IMR-90 (cell line): ENCODE results near the gene CASZ1. TPM values are rescaled to one million over a fixed set of nuclear protein-coding genes. Genes with fewer than 3 reads are reported as not detected.

Source experiments
- ATAC-seq: fragments of 200-7000 bp; cut with Tn5 transposase; 2 replicates; pipeline ENCODE4 v1.9.1; 2020; ENCODE audit warnings: low read depth, mild to moderate bottlenecking, moderate library complexity
- BruUV-seq: library from RNA; stranded (reverse); fragments of 400-500 nt; replicated peaks from 2 replicates; lab custom pipeline; 2021; lab: Mats Ljungman, UMichigan
- CTCF ChIA-PET: fragments of 300-600 bp; formaldehyde crosslinking; extraction: SDS; loops from one replicate; lab custom pipeline; 2021; ENCODE audit warnings: antibody characterized with exemption; lab: Yijun Ruan, JAX
- POLR2A ChIA-PET: fragments of 300-600 bp; sonication (Branson Sonifier 250); formaldehyde crosslinking; loops from one replicate; lab custom pipeline; 2022; ENCODE audit warnings: antibody characterized with exemption; ENCODE audit not compliant: unreplicated experiment; lab: Charles Lee
- DNase-seq: peaks from one replicate; pipeline ENCODE4 v3.0.0; 2013
- H2AFZ ChIP-seq: replicated peaks from 2 replicates; pipeline ENCODE3; 2013; ENCODE audit warnings: low read length, mild to moderate bottlenecking; ENCODE audit not compliant: poor library complexity
- H2AK5ac ChIP-seq: 2 replicates; pipeline ENCODE4 v1.6.1; 2013; ENCODE audit warnings: low read depth, low read length, inconsistent platforms
- H2AK9ac ChIP-seq: replicated peaks from 2 replicates; pipeline ENCODE3; 2013; ENCODE audit warnings: mild to moderate bottlenecking, low read depth, low read length, moderate library complexity; ENCODE audit not compliant: poor library complexity
- H2BK120ac ChIP-seq: 2 replicates; pipeline ENCODE4 v1.6.1; 2013; ENCODE audit warnings: low read depth, low read length, inconsistent platforms
- H2BK15ac ChIP-seq: 3 replicates; pipeline ENCODE4 v1.6.1; 2013; ENCODE audit warnings: low read depth, low read length, inconsistent platforms
- H2BK20ac ChIP-seq: 2 replicates; pipeline ENCODE4 v1.6.1; 2013; ENCODE audit warnings: low read depth, mild to moderate bottlenecking, inconsistent platforms, low read length, moderate library complexity
- H2BK5ac ChIP-seq: 2 replicates; pipeline ENCODE4 v1.6.1; 2013; ENCODE audit warnings: mild to moderate bottlenecking, low read depth, low read length, inconsistent platforms; ENCODE audit not compliant: poor library complexity, severe bottlenecking
- H3K14ac ChIP-seq: replicated peaks from 2 replicates; pipeline ENCODE4 v1.6.1; 2013; ENCODE audit warnings: low read depth, low read length, inconsistent platforms
- H3K18ac ChIP-seq: 2 replicates; pipeline ENCODE4 v1.6.1; 2013; ENCODE audit warnings: low read depth, low read length, control low read depth
- H3K23ac ChIP-seq: 2 replicates; pipeline ENCODE4 v1.6.1; 2013; ENCODE audit warnings: low read depth, low read length, inconsistent platforms
- H3K27ac ChIP-seq: 2 replicates; pipeline ENCODE4 v1.5.1; 2013; ENCODE audit warnings: mild to moderate bottlenecking, control low read depth, low read length; ENCODE audit not compliant: insufficient read depth
- H3K27me3 ChIP-seq: 2 replicates; pipeline ENCODE4 v1.6.1; 2013; ENCODE audit warnings: low read length; ENCODE audit not compliant: control insufficient read depth, insufficient read depth
- H3K36me3 ChIP-seq: 2 replicates; pipeline ENCODE4 v1.6.1; 2013; ENCODE audit warnings: low read length, mixed read lengths; ENCODE audit not compliant: control insufficient read depth, insufficient read depth
- H3K4ac ChIP-seq: 2 replicates; pipeline ENCODE4 v1.6.1; 2013; ENCODE audit warnings: low read depth, low read length, inconsistent platforms
- H3K4me1 ChIP-seq: 2 replicates; pipeline ENCODE4 v1.6.1; 2013; ENCODE audit warnings: low read length, mixed read lengths; ENCODE audit not compliant: control insufficient read depth, insufficient read depth
- H3K4me2 ChIP-seq: 2 replicates; pipeline ENCODE4 v1.6.1; 2013; ENCODE audit warnings: low read depth, mild to moderate bottlenecking, control low read depth, low read length, moderate library complexity
- H3K4me3 ChIP-seq: 2 replicates; pipeline ENCODE4 v1.5.1; 2013; ENCODE audit warnings: low read depth, mild to moderate bottlenecking, control low read depth, low read length, moderate library complexity; ENCODE audit not compliant: insufficient read depth
- H3K56ac ChIP-seq: 2 replicates; pipeline ENCODE4 v1.6.1; 2013; ENCODE audit warnings: low read length, inconsistent platforms; ENCODE audit not compliant: insufficient read depth; ENCODE audit errors: extremely low read depth
- H3K79me1 ChIP-seq, 2 experiments: 2 replicates each; pipeline ENCODE4 v1.6.1; 2013; ENCODE audit warnings: low read length in 2 of 2, inconsistent platforms in 1 of 2, low read depth in 1 of 2
- H3K9ac ChIP-seq: 2 replicates; pipeline ENCODE4 v1.6.1; 2013; ENCODE audit warnings: low read depth, low read length, control low read depth
- H3K9me1 ChIP-seq: 2 replicates; pipeline ENCODE4 v1.6.1; 2013; ENCODE audit warnings: low read length, inconsistent platforms; ENCODE audit not compliant: insufficient read depth
- H3K9me3 ChIP-seq: 2 replicates; pipeline ENCODE4 v1.6.1; 2013; ENCODE audit warnings: low read length; ENCODE audit not compliant: control insufficient read depth, insufficient read depth
- H4K20me1 ChIP-seq: 2 replicates; pipeline ENCODE4 v1.6.1; 2013; ENCODE audit warnings: low read length, inconsistent platforms; ENCODE audit not compliant: insufficient read depth
- H4K5ac ChIP-seq: 2 replicates; pipeline ENCODE4 v1.6.1; 2013; ENCODE audit warnings: mild to moderate bottlenecking, low read depth, low read length, control low read depth
- H4K8ac ChIP-seq, 2 experiments: 2 replicates each; pipeline ENCODE4 v1.6.1; 2013; ENCODE audit warnings: low read depth in 2 of 2, low read length in 2 of 2, control low read depth in 1 of 2, inconsistent platforms in 1 of 2
- H4K91ac ChIP-seq: 2 replicates; pipeline ENCODE4 v1.6.1; 2013; ENCODE audit warnings: low read depth, low read length, inconsistent platforms; ENCODE audit not compliant: insufficient read depth
- BHLHE40 ChIP-seq: fragments of 150-350 bp; IDR thresholded peaks from 2 replicates; pipeline ENCODE4 v1.6.1; 2016; ENCODE audit warnings: mild to moderate bottlenecking, low read depth, low read length
- CTCF ChIP-seq: conservative IDR thresholded peaks from 2 replicates; pipeline ENCODE4 v1.5.1; 2012; ENCODE audit warnings: mild to moderate bottlenecking, low read depth, low read length, improper control_type of control experiment
- FOS ChIP-seq: fragments of 150-350 bp; IDR thresholded peaks from 2 replicates; pipeline ENCODE4 v1.6.1; 2016; ENCODE audit warnings: low read depth, low read length
- MAFK ChIP-seq: IDR thresholded peaks from 2 replicates; pipeline ENCODE4 v1.6.1; 2012; ENCODE audit warnings: low read depth, low read length, improper control_type of control experiment
- MAZ ChIP-seq: IDR thresholded peaks from 2 replicates; pipeline ENCODE4 v1.6.1; 2012; ENCODE audit warnings: low read depth, mild to moderate bottlenecking, low read length, improper control_type of control experiment, moderate library complexity, borderline replicate concordance
- MXI1 ChIP-seq: IDR thresholded peaks from 2 replicates; pipeline ENCODE4 v1.6.1; 2012; ENCODE audit warnings: low read depth, mild to moderate bottlenecking, low read length, moderate library complexity, borderline replicate concordance
- NFE2L2 ChIP-seq: fragments of 150-350 bp; IDR thresholded peaks from 2 replicates; pipeline ENCODE4 v1.6.1; 2016; ENCODE audit warnings: low read depth, mild to moderate bottlenecking, low read length
- POLR2A ChIP-seq: IDR thresholded peaks from 2 replicates; pipeline ENCODE4 v1.6.1; 2012; ENCODE audit warnings: mild to moderate bottlenecking, low read depth, low read length
- RFX5 ChIP-seq: IDR thresholded peaks from 2 replicates; pipeline ENCODE4 v1.8.0; 2012; ENCODE audit warnings: low read depth, mild to moderate bottlenecking, low read length, moderate library complexity
- WGBS, 2 experiments: methylation state at CpG; one replicate each; pipeline versions ENCODE4 v1.1.5 to v1.1.7; 2013; ENCODE audit warnings: missing lambda C conversion rate in 2 of 2; ENCODE audit not compliant: insufficient read length in 1 of 2; ENCODE audit errors: extremely low coverage in 2 of 2; 5-methylcytosine and 5-hydroxymethylcytosine counted together
- dilution Hi-C: fragments of 300-500 bp; cut with HindIII; formaldehyde crosslinking; loops from one replicate; pipeline ENCODE4 v1.14.3; 2018; ENCODE audit warnings: low sequenced_read_pairs; ENCODE audit not compliant: unreplicated experiment
- in situ Hi-C: fragments of 300-500 bp; cut with MboI; formaldehyde crosslinking; loops from 3 replicates; pipeline ENCODE4 v1.14.3; 2019; ENCODE audit warnings: low sequenced_read_pairs, inconsistent platforms, mixed read lengths
- intact Hi-C: fragments of 100-400 bp; cut with micrococcal nuclease; formaldehyde crosslinking; loops from 2 replicates; pipeline ENCODE4 v1.10.0; 2022
- polyA plus RNA-seq, 3 experiments: library from polyadenylated mRNA; depleted of rRNA; stranded (reverse); fragments of >200 nt; gene quantifications; 2 replicates each; pipeline ENCODE4 v1.2.3, GENCODE V29; 2012; ENCODE audit warnings: low replicate concordance in 1 of 3
- total RNA-seq: library from RNA; depleted of rRNA; stranded (reverse); fragments of >200 nt; gene quantifications from 2 replicates; pipeline ENCODE4 v1.2.3, GENCODE V29; 2012

CASZ1 gene
- total and polyA plus RNA-seq, 2 of the 4 experiments (the other 2 are of a cell fraction) = 0.18 to 0.24 TPM

- TF ChIP-seq CTCF (no peak), POLR2A (no peak), FOS (no peak), RFX5 (no peak), BHLHE40 (no peak), MAFK (no peak), MXI1 (no peak), MAZ (no peak), NFE2L2 (no peak)
- Histone ChIP-seq H2AK9ac (no peak overlapping the region), H3K14ac (no peak overlapping the region), H3K4ac (no peak overlapping the region), H3K4me3 (no peak overlapping the region), H3K27me3 (peaks cover 17% of the 10 kb centered on the region; the same call in 1 of the 2 replicates), H2BK120ac (no peak overlapping the region), H3K9ac (no peak overlapping the region), H4K8ac (no peak overlapping the region), H3K9me1 (no peaks in the 10 kb centered on the region), H4K5ac (no peak overlapping the region), H3K18ac (no peak overlapping the region), H2BK5ac (no peak overlapping the region), H3K27ac (no peak overlapping the region), H3K36me3 (no peaks in the 10 kb centered on the region), H2AFZ (no peak overlapping the region), H4K91ac (no peak overlapping the region), H3K4me2 (no peak overlapping the region), H3K4me1 (no peaks in the 10 kb centered on the region; the same call in 1 of the 2 replicates), H2BK15ac (no peak overlapping the region), H3K56ac (no peak overlapping the region), H2BK20ac (no peak overlapping the region), H4K20me1 (no peaks in the 10 kb centered on the region), H2AK5ac (no peak overlapping the region), H3K9me3 (no peaks in the 10 kb centered on the region), H3K23ac (no peak overlapping the region), H3K79me1 (no peaks in the 10 kb centered on the region)
- no CpG with 5 or more reads among the region's 12 CpGs for WGBS, 2 experiments
- dilution Hi-C loops = no loop called here
- POLR2A ChIA-PET = no interaction called here
- no peak for DNase-seq
- no peak for ATAC-seq
- in situ Hi-C loops = no loop called here
- CTCF ChIA-PET = no interaction called here
- no TSS peak for BruUV-seq
- intact Hi-C loops = no loop called here
Measured at GRCh38 chr1:10669570-10669969, 126.9 kb downstream of the CASZ1 start.
